Mesenchymal stem cell (in vitro differentiated cells and primary cell): ENCODE measurements around the gene MESP2.

Experiments
- DNase-seq: peaks from one replicate; pipeline ENCODE4 v3.0.0-alpha.2; 2013
- H2AFZ ChIP-seq: one replicate; pipeline ENCODE4 v1.6.1; 2013; ENCODE audit warnings: low read depth, mild to moderate bottlenecking, control low read depth, inconsistent platforms, low read length, moderate library complexity
- H2AK5ac ChIP-seq: 2 replicates; pipeline ENCODE4 v1.6.1; 2013; ENCODE audit warnings: low read length, moderate library complexity, mild to moderate bottlenecking, inconsistent platforms; ENCODE audit not compliant: severe bottlenecking
- H2BK120ac ChIP-seq: one replicate; pipeline ENCODE4 v1.6.1; 2013; ENCODE audit warnings: low read depth, mild to moderate bottlenecking, inconsistent platforms, low read length, moderate library complexity
- H2BK12ac ChIP-seq, 2 experiments: one replicate each; pipeline ENCODE4 v1.6.1; 2013; ENCODE audit warnings: inconsistent platforms in 2 of 2, low read length in 2 of 2, mild to moderate bottlenecking in 2 of 2, moderate library complexity in 2 of 2, control low read depth in 1 of 2
- H2BK15ac ChIP-seq: one replicate; pipeline ENCODE4 v1.6.1; 2013; ENCODE audit warnings: mild to moderate bottlenecking, low read depth, inconsistent platforms; ENCODE audit not compliant: poor library complexity, severe bottlenecking
- H2BK5ac ChIP-seq: 2 replicates; pipeline ENCODE4 v1.6.1; 2013; ENCODE audit warnings: low read depth, mild to moderate bottlenecking, low read length, control low read depth, inconsistent platforms; ENCODE audit not compliant: poor library complexity, severe bottlenecking
- H3K14ac ChIP-seq, 2 experiments: one replicate each; pipeline ENCODE4 v1.6.1; 2013; ENCODE audit warnings: inconsistent platforms in 2 of 2, low read length in 2 of 2, control low read depth in 1 of 2, mild to moderate bottlenecking in 1 of 2, moderate library complexity in 1 of 2
- H3K18ac ChIP-seq, 2 experiments: one replicate each; pipeline ENCODE4 v1.6.1; 2013; ENCODE audit warnings: inconsistent platforms in 2 of 2, low read length in 2 of 2, control low read depth in 1 of 2, low read depth in 1 of 2, mild to moderate bottlenecking in 1 of 2
- H3K23ac ChIP-seq, 2 experiments: one replicate each; pipeline ENCODE4 v1.6.1; 2013; ENCODE audit warnings: inconsistent platforms in 2 of 2, low read length in 2 of 2, mild to moderate bottlenecking in 2 of 2, moderate library complexity in 2 of 2, control low read depth in 1 of 2
- H3K27ac ChIP-seq: 2 replicates; pipeline ENCODE4 v1.5.1; 2013; ENCODE audit warnings: mild to moderate bottlenecking, moderate library complexity, low read length, control low read depth, inconsistent platforms; ENCODE audit not compliant: poor library complexity, severe bottlenecking
- H3K27me3 ChIP-seq, 2 experiments: 2 replicates each; pipeline versions ENCODE4 v1.6.1 to v1.7.0; 2013; ENCODE audit warnings: low read length in 2 of 2, mild to moderate bottlenecking in 2 of 2, moderate library complexity in 2 of 2, control low read depth in 1 of 2, inconsistent platforms in 1 of 2; ENCODE audit not compliant: control insufficient read depth in 1 of 2, insufficient read depth in 1 of 2
- H3K36me3 ChIP-seq, 2 experiments: 2 replicates each; pipeline versions ENCODE4 v1.6.1 to v1.7.0; 2013; ENCODE audit warnings: low read length in 2 of 2, control low read depth in 1 of 2, inconsistent platforms in 1 of 2, low read depth in 1 of 2, mild to moderate bottlenecking in 1 of 2; ENCODE audit not compliant: insufficient read depth in 2 of 2, control insufficient read depth in 1 of 2
- H3K4ac ChIP-seq, 2 experiments: one replicate each; pipeline ENCODE4 v1.6.1; 2013; ENCODE audit warnings: inconsistent platforms in 2 of 2, low read length in 2 of 2, mild to moderate bottlenecking in 2 of 2, moderate library complexity in 2 of 2, control low read depth in 1 of 2, low read depth in 1 of 2
- H3K4me1 ChIP-seq: 2 replicates; pipeline ENCODE4 v1.6.1; 2013; ENCODE audit warnings: low read depth, low read length, control low read depth; ENCODE audit not compliant: control insufficient read depth, insufficient read depth
- H3K4me2 ChIP-seq: 2 replicates; pipeline ENCODE4 v1.6.1; 2013; ENCODE audit warnings: low read length, mild to moderate bottlenecking, inconsistent platforms; ENCODE audit not compliant: poor library complexity, severe bottlenecking
- H3K4me3 ChIP-seq, 2 experiments: 2 replicates each; pipeline versions ENCODE4 v1.5.1 to v1.7.0; 2013; ENCODE audit warnings: low read length in 2 of 2, mild to moderate bottlenecking in 2 of 2, control low read depth in 1 of 2, low read depth in 1 of 2; ENCODE audit not compliant: insufficient read depth in 1 of 2
- H3K79me1 ChIP-seq: replicated peaks from 2 replicates; pipeline ENCODE4 v1.6.1; 2013; ENCODE audit warnings: mild to moderate bottlenecking, control low read depth, low read length, inconsistent platforms; ENCODE audit not compliant: poor library complexity, severe bottlenecking
- H3K9ac ChIP-seq: 2 replicates; pipeline ENCODE4 v1.7.0; 2013; ENCODE audit warnings: mild to moderate bottlenecking, low read length, moderate library complexity
- H3K9me3 ChIP-seq: 2 replicates; pipeline ENCODE4 v1.7.0; 2013; ENCODE audit warnings: mild to moderate bottlenecking, low read length; ENCODE audit not compliant: control insufficient read depth
- H4K8ac ChIP-seq: one replicate; pipeline ENCODE4 v1.6.1; 2013; ENCODE audit warnings: inconsistent platforms, mild to moderate bottlenecking, low read length, moderate library complexity
- H4K91ac ChIP-seq: one replicate; pipeline ENCODE4 v1.6.1; 2013; ENCODE audit warnings: mild to moderate bottlenecking, low read length, inconsistent platforms
- WGBS: methylation state at CpG from one replicate; pipeline ENCODE4 v1.1.7; 2013; ENCODE audit warnings: mixed read lengths; 5-methylcytosine and 5-hydroxymethylcytosine counted together

MESP2 gene

DNA sequence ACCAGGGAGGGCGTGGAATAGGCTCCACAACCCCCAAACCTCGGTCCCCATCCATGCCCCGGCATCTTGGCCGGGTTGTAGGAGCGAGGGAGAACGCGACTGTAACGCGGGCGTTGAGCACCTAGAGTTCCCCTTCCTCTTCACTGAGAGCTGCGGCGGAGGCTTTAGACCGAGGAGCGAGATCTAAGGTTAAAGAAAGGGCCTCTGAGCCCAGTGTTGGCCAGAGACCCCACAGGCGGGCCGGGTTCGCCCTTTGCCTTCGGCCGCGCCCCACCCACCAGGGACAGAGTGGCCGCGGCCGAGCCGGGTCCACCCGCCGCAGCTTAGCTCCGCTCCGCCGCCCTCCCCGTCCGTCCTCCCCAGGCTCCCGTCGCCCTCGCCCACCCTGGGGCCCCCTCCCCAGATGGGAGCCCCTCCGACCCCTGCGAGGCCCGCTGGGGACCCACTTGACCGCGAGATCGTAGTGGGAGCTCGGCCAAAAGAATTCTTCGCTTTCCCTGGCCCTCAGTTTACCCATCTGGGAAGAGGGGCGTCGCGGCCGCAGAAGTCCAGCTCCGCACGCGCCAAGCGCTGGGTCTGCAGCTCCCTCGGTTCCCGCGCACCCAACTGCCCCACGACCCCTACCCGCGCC lies 38.1 kb downstream of the MESP2 start:
- H4K8ac ChIP-seq: peak overlapping the region; percentile 85
- peak overlapping the region; percentile 52 for H2AFZ ChIP-seq
- no peak overlapping the region for H2AK5ac ChIP-seq
- WGBS: 29% methylated on average over 49 of the region's 56 CpGs
- no peak overlapping the region for H2BK5ac ChIP-seq
- H2BK12ac ChIP-seq: peak overlapping the region in 1 of 2 experiments; percentile 10
- peaks cover 0 to 26% of the 10 kb centered on the region in 2 experiments for H3K36me3 ChIP-seq
- peak overlapping the region; percentile 58 to 70 for H3K4ac ChIP-seq
- H3K18ac ChIP-seq: peak overlapping the region; percentile 78 to 90
- H3K4me3 ChIP-seq: peak overlapping the region; percentile 62 to 88
- H3K23ac ChIP-seq: peak overlapping the region in 1 of 2 experiments; percentile 83
- peak overlapping the region; percentile 77 for H2BK120ac ChIP-seq
- H3K9ac ChIP-seq: peak overlapping the region; percentile 90
- H3K79me1 ChIP-seq: peaks cover 2% of the 10 kb centered on the region
- DNase-seq: peak; percentile 18
- peak overlapping the region; percentile 75 for H2BK15ac ChIP-seq
- H3K27me3 ChIP-seq: no peaks in the 10 kb centered on the region
- H3K4me1 ChIP-seq: peaks cover 21% of the 10 kb centered on the region
- H3K4me2 ChIP-seq: peak overlapping the region; percentile 70
- H3K27ac ChIP-seq: no peak overlapping the region
- no peaks in the 10 kb centered on the region for H3K9me3 ChIP-seq
- peak overlapping the region in 1 of 2 experiments; percentile 88 for H3K14ac ChIP-seq
- H4K91ac ChIP-seq: peak overlapping the region; percentile 75

DNA sequence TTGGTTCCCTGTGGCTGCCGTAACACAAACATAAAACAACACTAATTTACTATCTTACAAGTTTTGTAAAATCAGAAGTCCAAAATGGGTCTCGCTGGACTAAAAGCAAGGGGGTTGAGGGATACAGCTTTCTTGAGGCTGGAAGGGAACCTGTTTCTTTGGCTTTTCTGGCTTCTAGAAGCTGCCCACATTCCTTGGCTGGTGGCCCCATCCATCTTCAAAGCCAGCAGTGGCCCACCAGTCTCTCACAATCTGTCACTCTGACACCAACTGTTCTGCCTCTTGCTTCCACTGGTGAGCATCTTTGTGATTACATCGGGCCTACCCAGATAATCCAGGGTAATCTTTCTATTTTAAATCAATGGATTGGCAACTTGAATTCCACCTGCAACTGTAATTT lies 39.6 kb downstream of the MESP2 start:
- H3K23ac ChIP-seq: no peak overlapping the region
- no peak overlapping the region for H3K27ac ChIP-seq
- H4K91ac ChIP-seq: no peak overlapping the region
- no peak for DNase-seq
- H2AFZ ChIP-seq: no peak overlapping the region
- no peak overlapping the region for H2BK15ac ChIP-seq
- H3K14ac ChIP-seq: no peak overlapping the region
- H4K8ac ChIP-seq: no peak overlapping the region
- no peak overlapping the region for H3K4me2 ChIP-seq
- H3K9me3 ChIP-seq: no peaks in the 10 kb centered on the region
- no peak overlapping the region for H3K4me3 ChIP-seq
- H3K4ac ChIP-seq: no peak overlapping the region
- H3K9ac ChIP-seq: no peak overlapping the region
- no peak overlapping the region for H2BK120ac ChIP-seq
- 100% methylated on average over 2 of the region's 3 CpGs for WGBS
- H3K18ac ChIP-seq: no peak overlapping the region
- no peak overlapping the region for H2BK12ac ChIP-seq
- peaks cover 18% of the 10 kb centered on the region for H3K4me1 ChIP-seq
- H3K79me1 ChIP-seq: no peaks in the 10 kb centered on the region
- no peak overlapping the region for H2AK5ac ChIP-seq
- peaks cover 0 to 13% of the 10 kb centered on the region in 2 experiments for H3K36me3 ChIP-seq
- no peak overlapping the region for H2BK5ac ChIP-seq
- no peaks in the 10 kb centered on the region for H3K27me3 ChIP-seq

DNA sequence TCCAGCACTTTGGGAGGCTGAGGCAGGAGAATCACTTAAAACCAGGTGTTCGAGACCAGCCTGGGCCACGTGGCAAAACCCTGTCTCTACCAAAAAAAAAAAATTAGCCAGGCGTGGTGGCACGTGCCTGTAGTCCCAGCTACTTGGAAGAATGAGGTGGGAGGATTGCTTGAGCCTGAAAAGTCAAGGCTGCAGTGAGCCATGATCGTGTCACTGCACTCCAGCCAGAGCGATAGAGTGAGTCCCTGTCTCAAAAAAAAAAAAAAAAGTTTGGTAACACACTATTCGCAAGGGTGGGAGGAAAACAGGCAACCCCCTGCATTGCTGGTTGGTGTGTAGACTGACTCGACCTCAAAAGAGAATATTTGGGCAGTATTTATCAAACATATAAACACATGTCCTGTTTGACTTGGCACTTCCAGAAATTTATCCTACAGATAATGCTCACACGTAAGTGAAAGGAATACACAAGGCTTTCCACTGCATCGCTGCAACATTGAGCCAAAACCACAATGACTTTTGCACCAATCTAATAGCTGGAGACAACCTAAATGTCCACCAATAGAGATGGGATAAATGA lies 41.7 kb downstream of the MESP2 start:
- H3K4ac ChIP-seq: no peak overlapping the region
- H3K4me1 ChIP-seq: peaks cover 15% of the 10 kb centered on the region
- no peak overlapping the region for H2BK5ac ChIP-seq
- H4K8ac ChIP-seq: no peak overlapping the region
- no peak overlapping the region for H2BK120ac ChIP-seq
- no peak overlapping the region for H2BK12ac ChIP-seq
- WGBS: 78% methylated on average over 10 of the region's 10 CpGs
- H3K36me3 ChIP-seq: peaks cover 0 to 4% of the 10 kb centered on the region in 2 experiments
- H3K79me1 ChIP-seq: no peaks in the 10 kb centered on the region
- H3K14ac ChIP-seq: no peak overlapping the region
- no peaks in the 10 kb centered on the region for H3K27me3 ChIP-seq
- no peaks in the 10 kb centered on the region for H3K9me3 ChIP-seq
- H3K23ac ChIP-seq: no peak overlapping the region
- no peak overlapping the region for H3K9ac ChIP-seq
- no peak overlapping the region for H2AK5ac ChIP-seq
- no peak overlapping the region for H4K91ac ChIP-seq
- no peak overlapping the region for H2AFZ ChIP-seq
- DNase-seq: no peak
- no peak overlapping the region for H3K4me3 ChIP-seq
- H2BK15ac ChIP-seq: no peak overlapping the region
- H3K4me2 ChIP-seq: no peak overlapping the region
- no peak overlapping the region for H3K18ac ChIP-seq
- H3K27ac ChIP-seq: no peak overlapping the region

DNA sequence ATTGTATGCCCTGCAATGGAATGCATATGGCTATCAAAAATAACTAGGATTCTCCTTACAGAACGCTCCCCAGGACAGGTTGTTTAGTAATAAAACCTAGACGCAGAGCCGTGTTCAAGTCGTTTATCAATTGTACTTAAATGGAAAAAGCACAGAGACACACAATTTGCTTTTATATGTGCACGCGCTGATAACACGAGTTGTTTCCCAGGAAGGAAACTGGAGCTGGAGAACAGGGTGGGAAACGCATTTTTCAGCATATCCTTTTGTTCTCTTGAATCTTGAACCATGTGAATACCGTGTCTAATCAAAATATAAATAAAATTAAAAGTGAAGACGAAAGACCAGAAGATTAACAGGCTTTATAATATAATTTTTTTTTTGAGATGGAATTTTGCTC lies 42.2 kb downstream of the MESP2 start:
- H3K18ac ChIP-seq: no peak overlapping the region
- H3K27me3 ChIP-seq: no peaks in the 10 kb centered on the region
- no peak overlapping the region for H2BK12ac ChIP-seq
- no peak overlapping the region for H3K14ac ChIP-seq
- 74% methylated on average over 8 of the region's 10 CpGs for WGBS
- no peak overlapping the region for H2BK120ac ChIP-seq
- H3K9ac ChIP-seq: no peak overlapping the region
- no peak overlapping the region for H2AFZ ChIP-seq
- no peak overlapping the region for H3K23ac ChIP-seq
- no peaks in the 10 kb centered on the region for H3K79me1 ChIP-seq
- no peak overlapping the region for H3K4ac ChIP-seq
- no peaks in the 10 kb centered on the region for H3K36me3 ChIP-seq
- no peak overlapping the region for H3K4me2 ChIP-seq
- no peak overlapping the region for H4K91ac ChIP-seq
- no peak overlapping the region for H3K27ac ChIP-seq
- no peak overlapping the region for H2AK5ac ChIP-seq
- no peak overlapping the region for H3K4me3 ChIP-seq
- no peak overlapping the region for H4K8ac ChIP-seq
- peaks cover 17% of the 10 kb centered on the region for H3K4me1 ChIP-seq
- H2BK15ac ChIP-seq: no peak overlapping the region
- DNase-seq: no peak
- H2BK5ac ChIP-seq: no peak overlapping the region
- H3K9me3 ChIP-seq: no peaks in the 10 kb centered on the region
